GM19468 (cell line): ENCODE measurements around the gene KDM4E.
"Not testable (repeated sequence)": the region's sequence is repeated elsewhere in the genome, so short reads cannot be mapped to it uniquely, and the experiment has no call there.

Experiments used
- ATAC-seq: cut with Tn5 transposase; IDR thresholded peaks from one replicate; pipeline ENCODE4 v1.9.1; 2021; ENCODE audit warnings: mild to moderate bottlenecking, moderate library complexity, moderate number of reproducible peaks; ENCODE audit not compliant: unreplicated experiment; ENCODE audit errors: extremely low read depth

KDM4E gene

GRCh38 chr11:95024958-95025357, at the start of gene KDM4E:
KDM4E (plus strand) TSS chr11:95025258; CDS start chr11:95025558, 300 bp downstream.
- ATAC-seq = no peak

GRCh38 chr11:94975599-94975998, 49.5 kb upstream of the KDM4E start:
- no peak for ATAC-seq

- ATAC-seq = no peak
Observed at GRCh38 chr11:94987378-94987777, 37.7 kb upstream of the KDM4E start.

- ATAC-seq = no peak
Observed at GRCh38 chr11:94988748-94989147, 36.3 kb upstream of the KDM4E start.

DNA sequence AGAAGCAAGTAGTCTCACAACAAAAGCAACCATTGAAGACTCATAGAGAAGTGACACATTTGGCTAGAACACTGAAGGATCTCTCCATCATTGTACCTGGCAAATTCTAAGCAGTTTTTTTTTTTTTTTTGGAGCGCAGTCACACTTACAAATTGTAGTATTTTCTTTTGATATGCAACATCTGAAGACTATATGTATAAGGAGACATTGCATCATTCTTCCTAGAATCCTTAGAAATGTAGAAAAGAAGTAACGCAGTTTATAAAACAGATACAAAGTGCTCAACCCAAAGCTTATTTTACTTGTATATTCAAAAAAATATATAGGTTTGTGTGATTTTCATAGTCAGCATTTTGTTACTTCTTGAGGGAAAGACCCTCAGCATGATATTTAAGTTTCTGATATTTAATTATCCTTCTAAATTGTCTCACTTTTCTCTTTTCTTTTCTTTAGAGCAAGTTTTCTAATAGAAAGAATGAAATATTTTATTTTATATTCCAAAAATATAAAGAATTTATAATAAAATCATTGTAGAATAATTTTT, 31.6 kb upstream of the KDM4E start:
- no peak for ATAC-seq

DNA sequence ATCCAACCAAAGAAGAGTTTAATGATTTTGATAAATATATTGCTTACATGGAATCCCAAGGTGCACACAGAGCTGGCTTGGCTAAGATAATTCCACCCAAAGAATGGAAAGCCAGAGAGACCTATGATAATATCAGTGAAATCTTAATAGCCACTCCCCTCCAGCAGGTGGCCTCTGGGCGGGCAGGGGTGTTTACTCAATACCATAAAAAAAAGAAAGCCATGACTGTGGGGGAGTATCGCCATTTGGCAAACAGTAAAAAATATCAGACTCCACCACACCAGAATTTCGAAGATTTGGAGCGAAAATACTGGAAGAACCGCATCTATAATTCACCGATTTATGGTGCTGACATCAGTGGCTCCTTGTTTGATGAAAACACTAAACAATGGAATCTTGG, 27.6 kb upstream of the KDM4E start:
- no peak for ATAC-seq

GRCh38 chr11:94998285-94998684, 26.8 kb upstream of the KDM4E start:
- ATAC-seq = no peak

DNA sequence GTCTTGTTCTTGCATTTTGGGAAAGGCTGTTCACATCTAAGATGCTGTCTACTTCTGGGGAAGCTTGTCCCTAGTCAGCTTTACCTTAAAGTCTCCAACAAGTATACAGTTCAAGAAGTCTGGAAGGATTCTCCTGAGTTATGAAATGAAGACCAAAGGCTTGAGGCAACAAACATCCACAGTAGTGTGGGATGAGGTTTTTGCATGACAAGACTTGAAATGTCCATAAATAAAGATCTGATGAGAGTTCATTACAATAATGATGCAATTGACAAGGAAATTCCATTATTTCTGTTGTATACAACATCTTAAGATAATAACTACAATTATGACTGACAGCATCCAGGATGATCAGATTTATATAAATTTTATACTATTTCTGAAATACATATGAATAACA, 21.3 kb upstream of the KDM4E start:
- no peak for ATAC-seq

DNA sequence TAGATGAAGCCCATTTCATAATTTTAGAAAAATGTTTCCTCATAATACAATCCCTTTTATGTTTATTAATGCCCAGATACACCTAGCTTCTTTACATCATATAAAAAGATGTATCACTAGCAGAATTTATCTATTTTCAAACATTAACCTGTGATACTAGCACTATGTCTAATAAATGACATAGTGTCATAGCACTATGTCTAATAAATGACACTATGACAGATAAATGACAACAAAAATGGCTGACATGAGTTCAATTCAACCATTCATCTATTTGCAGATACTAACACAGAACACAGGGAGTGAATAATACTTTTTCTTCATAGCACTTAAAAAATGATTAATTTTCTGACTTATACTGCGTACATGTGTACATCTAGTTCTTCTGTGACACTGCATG, 19.4 kb upstream of the KDM4E start:
- ATAC-seq = no peak

- no peak for ATAC-seq
Observed at GRCh38 chr11:95011376-95011775, 13.7 kb upstream of the KDM4E start.

GRCh38 chr11:95014184-95014821, 10.8 kb upstream of the KDM4E start:
- ATAC-seq = no peak

GRCh38 chr11:95016139-95016538, 8.9 kb upstream of the KDM4E start:
- no peak for ATAC-seq

- ATAC-seq = not testable (repeated sequence)
Observed at GRCh38 chr11:95021468-95021867, 3.6 kb upstream of the KDM4E start.

GRCh38 chr11:95025594-95025993, 536 bp downstream of the KDM4E start:
- ATAC-seq = not testable (repeated sequence)

DNA sequence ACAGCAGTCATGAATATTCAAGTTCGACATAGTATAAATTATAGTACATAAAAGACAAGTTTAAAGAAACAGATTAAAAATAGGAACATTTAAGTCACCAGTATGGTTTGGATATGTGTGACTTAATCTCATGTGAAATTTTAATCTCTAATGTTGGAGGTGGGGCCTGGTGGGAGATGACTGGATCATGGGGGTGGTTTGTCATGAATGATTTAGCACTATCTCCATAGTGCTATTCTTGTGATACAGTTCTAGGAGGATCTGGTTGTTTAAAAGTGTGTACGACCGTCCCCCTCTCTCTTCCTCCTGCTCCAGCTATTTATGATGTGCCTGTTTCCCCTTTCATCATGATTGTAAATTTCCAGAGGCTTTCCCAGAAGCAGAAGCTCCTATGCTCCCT, 3.3 kb downstream of the KDM4E start:
- no peak for ATAC-seq

DNA sequence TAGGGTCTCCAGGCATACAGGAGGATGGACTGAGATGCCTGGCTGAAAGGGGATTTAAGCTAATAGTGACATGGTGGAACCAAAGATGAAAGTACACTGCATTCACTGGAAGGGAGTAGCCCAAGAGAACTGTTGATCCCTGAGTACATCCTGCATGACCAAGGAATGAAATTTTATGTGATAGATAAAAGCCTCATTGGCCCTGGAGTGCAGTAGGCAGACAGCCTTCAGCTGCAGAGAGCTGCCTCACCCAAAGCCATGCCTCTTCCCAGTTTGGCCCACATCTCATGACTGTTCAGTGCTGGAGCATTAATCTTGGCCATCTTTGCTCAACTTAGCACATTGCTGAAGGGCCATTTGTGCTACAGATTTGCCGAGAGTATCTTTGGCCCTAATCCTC, 8.0 kb downstream of the KDM4E start:
- no peak for ATAC-seq

DNA sequence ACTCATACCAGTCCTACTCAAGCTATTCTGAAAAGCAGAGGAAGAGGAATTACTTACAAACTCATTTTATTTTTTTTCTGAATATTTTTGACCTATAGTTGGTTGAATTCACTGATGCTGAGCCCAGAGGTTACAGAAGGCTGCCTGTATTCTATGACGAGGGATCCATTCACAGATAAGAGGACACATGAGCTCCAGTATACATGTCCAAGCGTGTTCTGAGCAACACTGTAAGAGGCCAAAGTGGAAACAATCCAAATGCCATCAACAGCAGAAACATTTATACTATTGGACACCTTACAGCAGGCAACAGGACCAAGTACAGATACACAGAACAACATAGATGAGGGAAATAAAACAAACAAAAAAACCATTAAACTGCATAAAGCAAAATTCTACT, 10.3 kb downstream of the KDM4E start:
- no peak for ATAC-seq

DNA sequence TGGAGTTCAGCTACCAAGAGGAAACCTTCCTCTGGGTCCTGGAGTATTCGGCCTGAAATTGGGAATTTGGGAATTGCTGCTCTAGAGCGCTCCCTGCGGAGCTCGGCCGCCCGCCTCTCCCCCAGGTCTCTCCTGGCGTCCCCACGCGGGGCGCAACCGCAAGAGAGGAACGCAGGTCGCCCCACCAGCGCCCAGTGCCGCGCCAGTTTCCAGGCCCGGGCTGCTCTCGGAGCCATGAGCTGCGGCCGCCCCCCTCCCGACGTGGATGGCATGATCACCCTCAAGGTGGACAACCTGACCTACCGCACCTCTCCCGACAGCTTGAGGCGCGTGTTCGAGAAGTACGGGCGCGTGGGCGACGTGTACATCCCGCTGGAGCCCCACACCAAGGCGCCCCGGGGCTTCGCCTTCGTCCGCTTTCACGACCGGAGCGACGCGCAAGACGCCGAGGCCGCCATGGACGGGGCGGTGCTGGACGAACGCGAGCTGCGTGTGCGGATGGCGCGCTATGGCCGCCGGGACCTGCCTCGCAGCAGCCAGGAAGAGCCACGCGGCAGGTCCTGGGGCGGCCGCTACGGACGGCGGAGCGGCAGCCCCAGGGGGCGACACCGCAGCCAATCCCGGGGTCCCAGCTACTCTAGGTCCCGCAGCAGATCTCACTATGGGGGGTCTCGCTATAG, 12.4 kb downstream of the KDM4E start:
- not testable (repeated sequence) for ATAC-seq

GRCh38 chr11:95042239-95042638, 17.2 kb downstream of the KDM4E start:
- ATAC-seq = no peak

- no peak for ATAC-seq
Observed at GRCh38 chr11:95042906-95043305, 17.8 kb downstream of the KDM4E start.

GRCh38 chr11:95044010-95044409, 19.0 kb downstream of the KDM4E start:
- no peak for ATAC-seq

DNA sequence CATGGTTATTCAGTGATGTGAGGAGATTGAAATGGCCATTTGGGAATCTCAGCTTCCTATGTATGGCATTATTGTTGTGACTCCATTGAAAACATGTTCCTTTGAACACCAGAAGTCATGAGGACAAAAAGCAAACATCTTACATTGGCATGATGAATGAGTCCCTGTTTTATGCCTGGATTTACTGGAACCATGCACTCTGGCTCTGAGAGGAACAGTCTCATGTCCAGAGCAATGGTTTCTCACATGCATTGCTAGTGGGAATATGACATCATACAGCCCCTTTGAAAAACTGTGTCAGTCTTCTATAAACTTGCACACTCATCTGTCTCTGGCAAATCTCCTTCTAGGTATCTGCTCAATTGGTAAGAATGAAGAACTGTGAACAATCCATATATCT, 20.8 kb downstream of the KDM4E start:
- no peak for ATAC-seq
